Activated CD4-positive, alpha-beta T cell treated with anti-CD3 and anti-CD28 coated beads, Interleukin-2, amount 50 U/mL, for 16 hours (primary cell): ENCODE measurements around the gene USP8.
"Not testable (repeated sequence)": the region's sequence is repeated elsewhere in the genome, so short reads cannot be mapped to it uniquely, and the experiment has no call there.

Source experiments
- DNase-seq: peaks from one replicate; pipeline ENCODE4 v3.0.0-alpha.2; 2020

Gene USP8

DNA sequence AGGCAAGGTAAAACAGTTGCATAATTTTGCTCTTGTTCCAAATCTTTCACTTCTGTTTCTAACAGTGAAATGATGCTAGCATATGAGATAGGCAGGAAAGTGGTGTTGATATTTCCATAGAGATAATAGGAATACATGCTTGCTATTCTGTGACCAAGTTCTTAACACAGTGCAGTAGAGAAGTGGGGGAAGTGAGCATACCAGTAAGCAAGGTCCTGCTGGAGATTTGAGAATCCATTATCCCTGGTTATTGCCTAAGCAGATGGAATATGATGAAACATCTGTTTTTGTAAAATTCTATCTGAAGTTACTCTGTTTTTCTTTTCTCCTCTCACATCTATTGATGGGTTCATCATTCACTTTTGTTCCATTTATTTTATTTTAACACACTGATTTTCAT is 28.7 kb downstream of the USP8 start:
- DNase-seq, result no peak

GRCh38 chr15:50458348-50459112 is 34.3 kb downstream of the USP8 start:
- no peak for DNase-seq

DNA sequence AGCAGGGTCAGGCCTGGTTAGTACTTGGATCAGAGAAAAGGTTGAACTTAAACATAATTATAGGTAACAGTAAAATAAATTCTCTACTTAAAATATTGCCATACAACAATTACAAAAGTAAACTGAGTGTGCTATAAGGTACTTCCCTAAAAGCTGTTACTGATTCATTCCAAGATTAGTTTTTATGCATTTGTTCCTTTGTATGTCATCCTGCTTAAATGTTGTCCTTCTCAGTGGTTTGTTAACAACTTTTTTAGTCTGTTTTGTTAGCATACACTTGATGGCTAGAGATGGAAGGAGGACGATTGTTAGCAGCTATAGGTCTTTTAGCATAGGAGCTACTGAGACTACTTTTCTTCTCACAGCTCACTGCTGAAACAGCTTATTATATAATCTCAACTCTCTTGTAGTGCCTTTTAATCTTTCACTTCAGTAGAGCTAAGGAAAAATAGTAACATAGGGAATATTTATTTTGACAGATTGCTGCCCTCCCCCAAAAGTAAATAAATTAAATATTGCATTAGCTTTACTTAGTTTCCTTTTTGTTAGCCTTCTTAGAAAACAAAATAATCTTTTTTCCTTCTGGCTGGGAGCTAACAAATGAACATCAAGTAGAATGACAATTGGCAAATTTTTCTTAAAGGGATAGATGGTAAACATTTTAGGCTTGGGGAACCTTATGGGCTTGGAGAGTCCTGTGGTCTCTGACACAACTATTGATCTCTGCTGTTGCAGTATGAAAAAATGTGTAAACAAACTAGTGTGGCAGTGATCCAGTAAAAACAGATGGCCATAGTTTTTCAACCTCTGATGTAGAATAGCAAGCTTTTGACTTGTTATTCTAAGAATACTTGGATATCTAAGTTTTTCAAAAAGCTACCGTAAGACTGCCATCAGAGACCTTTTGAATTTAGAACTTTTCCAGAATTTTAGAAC is 39.5 kb downstream of the USP8 start:
- peak; percentile 45 for DNase-seq

DNA sequence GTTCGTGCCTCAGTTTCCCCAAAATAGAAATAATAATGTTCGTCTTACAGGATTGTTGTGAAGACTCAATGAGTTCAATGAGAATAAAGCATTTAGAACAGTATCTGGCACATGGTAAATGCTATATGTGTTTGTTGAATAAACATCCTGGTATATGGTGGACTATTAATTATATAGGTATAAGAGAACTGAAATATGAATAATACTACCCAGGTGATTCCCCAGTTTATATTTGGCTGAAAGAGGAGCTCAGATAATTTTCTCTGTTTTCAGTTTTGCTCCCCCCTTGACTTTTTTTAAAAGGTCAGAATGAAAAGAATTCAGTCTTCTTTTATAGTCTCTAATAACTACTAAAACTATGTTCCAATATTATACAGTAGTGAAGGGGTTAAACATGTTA is 46.9 kb downstream of the USP8 start:
- DNase-seq, result no peak

DNA sequence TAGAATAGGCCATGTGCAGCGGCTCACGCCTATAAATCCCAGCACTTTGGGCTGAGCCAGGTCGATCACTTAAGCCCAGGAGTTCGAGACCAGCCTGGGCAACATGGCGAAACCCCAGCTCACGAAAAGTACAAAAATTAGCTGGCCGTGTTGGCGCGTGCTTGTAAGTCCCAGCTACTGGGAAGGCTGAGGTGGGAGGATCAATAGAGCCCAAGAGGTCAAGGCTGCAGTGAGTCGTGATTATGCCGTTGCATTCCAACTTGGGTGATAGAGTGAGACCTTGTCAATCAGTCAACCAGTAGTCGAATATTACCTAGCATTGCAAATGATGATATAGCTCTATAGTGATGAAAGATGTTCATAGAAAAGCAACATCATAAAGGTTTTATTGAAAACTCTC is 51.9 kb downstream of the USP8 start:
- no peak for DNase-seq

DNA sequence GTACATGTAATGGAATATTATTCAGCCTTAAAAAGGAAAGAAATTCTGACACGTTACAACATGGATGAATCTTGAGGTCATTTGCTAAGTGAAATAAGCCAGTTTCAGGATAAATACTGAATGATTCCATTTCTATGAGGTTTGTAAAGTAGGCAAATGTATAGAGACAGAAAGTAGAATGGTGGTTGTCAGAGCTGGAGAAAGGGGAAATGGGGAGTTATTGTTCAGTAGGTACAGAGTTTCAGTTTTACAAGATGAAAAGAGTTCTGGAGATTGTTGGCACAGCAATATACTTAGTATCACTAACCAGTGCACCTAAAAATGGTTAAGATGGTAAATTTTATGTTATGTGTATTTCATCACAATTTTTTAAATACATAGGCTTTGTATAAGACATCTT is 60.6 kb downstream of the USP8 start:
- DNase-seq, result no peak

DNA sequence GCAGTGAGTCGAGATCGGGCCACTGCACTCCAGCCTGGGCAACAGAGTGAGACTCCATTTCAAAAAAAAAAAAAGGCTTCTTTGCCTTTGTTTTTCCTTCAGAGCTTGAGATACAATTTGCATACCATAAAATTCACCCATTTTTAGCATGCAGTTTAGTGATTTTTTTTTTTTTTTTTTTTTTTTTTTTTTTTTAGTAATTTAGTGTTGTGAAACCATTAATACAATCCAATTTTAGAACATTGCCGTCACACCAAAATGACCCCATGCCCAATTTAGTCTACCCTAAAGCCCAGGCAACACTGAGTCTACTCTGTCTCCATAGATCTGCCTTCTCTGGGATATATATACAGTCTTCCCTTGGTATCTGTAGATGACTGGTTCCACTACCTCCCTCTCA is 61.2 kb downstream of the USP8 start:
- DNase-seq, result no peak

GRCh38 chr15:50487287-50487686 is 63.1 kb downstream of the USP8 start:
- peak; percentile 30 for DNase-seq

DNA sequence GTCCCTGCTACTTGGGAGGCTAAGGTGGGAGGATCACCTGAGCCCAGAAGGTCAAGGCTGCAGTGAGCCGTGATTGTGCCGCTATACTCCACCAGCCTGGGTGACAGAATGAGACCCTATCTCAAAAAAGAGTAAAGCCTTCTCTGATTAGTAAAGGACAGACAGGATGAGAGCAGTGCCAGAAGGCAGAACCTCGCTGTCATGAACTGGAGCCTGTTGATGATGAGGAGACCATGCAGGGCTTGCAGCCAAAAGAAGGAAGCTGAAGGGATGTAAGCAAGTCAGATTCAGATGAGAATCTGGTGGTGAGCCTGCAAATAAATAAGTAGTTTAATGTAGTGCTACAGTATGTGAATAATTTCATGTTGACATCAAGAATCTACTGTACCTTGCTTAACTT is 69.4 kb downstream of the USP8 start:
- DNase-seq, result no peak

GRCh38 chr15:50494547-50494946 is 70.3 kb downstream of the USP8 start:
- not testable (repeated sequence) for DNase-seq

DNA sequence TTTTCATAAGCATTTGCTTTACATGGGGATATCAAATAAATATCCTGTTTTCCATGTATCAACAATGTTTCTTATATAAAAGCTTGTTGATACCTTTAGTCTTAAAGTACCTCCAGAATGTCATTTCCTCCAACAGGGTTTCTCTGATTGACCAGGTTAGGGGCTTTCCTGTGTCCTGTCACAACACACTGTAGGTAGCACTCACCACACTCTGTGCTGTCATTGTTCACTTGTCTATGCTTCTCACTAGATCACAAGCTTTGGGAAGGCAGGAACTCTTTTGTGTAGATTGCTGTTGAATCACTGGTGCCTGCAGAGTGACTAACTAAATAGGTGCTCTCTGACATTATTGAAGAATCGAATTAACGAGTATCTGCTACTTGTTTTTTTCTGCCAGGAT is 72.5 kb downstream of the USP8 start:
- no peak for DNase-seq

DNA sequence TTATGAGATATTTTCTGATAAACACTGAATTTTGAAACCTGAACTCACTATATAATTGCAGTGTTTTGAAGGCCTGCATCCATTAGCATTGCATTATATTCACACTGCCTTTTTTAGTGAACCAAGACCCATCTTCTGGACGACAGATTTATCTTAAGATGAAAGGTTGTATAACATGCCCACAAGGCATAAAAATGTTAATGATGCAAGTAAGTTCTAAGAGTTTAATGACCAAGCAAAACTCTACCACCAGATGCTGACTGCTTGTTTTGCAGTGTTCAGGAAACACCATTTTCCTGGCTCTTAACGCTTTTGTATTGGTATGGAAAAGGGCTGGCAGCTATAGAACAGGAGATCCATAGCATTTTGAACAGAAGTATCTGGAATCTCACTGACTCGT is 76.1 kb downstream of the USP8 start:
- DNase-seq, result no peak

- no peak for DNase-seq
These were observed 77.6 kb downstream of the USP8 start for GRCh38 chr15:50501815-50502214.

GRCh38 chr15:50503144-50503543 is 78.9 kb downstream of the USP8 start:
- no peak for DNase-seq

DNA sequence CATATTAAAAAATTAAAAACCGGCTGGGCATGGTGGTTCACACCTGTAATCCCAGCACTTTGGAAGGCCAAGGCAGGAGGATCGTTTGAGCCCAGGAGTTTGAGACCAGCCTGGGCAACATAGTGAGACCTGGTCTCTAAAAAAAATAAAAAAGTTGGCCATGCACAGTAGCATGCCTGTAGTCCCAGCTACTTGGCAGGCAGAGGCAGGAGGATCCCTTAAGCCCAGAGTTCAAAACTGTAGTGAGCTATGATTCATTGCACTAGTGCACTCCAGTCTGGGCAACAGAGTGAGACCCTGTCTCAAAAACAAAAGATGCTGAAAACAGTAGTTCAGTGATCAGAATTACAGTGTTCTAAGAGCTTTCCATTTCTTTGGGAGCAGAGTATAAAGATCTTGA is 81.5 kb downstream of the USP8 start:
- not testable (repeated sequence) for DNase-seq

DNA sequence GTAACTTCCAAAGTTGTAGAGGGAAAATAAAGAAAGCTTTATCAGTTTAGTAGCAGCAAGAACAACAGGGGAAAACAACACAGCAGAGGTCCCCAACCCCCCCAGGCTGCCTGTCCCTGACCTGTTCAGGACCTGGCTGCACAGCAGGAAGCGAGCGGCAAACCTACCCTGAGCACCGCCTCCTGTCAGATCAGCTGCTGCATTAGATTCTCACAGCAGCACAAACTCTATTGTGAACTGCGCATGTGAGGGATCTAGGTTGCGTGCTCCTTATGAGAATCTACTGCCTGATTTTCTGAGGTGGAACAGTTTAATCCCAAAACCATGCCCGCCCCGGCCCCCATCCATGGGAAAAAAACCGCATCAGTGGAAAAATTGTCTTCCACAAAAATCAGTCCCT is 81.9 kb downstream of the USP8 start:
- no peak for DNase-seq

- DNase-seq, result no peak
These were observed 88.8 kb downstream of the USP8 start for GRCh38 chr15:50513001-50513400.

DNA sequence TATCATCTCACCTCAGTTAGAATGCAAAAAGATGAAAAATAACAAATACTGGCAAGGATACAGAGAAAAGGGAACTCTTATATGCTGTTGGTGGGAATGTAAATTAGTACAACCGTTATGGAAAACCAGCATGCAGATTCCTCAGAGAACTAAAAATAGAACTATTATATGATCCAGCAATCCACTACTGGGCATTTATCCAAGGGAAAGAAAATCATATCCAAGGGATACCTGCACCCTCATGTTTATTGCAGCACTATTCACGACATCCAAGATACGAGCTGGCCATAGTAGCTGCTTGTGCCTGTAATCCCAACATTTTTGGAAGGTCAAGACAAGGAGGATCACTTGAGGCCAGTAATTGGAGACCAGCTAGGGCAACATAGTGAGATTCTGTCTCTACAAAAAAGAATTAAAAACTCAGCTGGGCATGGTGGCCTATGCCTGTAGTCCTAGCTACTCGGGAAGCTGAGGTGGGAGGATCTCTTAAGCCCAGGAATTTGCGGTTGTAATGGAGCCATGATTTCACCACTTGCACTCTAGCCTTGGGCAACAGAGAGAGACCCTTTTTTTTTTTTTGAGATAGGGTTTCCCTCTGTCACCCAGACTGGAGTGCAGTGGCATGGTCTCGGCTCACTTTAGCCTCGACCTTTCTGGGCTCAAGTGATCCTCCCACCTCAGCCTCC is 95.7 kb downstream of the USP8 start:
- DNase-seq, result no peak

DNA sequence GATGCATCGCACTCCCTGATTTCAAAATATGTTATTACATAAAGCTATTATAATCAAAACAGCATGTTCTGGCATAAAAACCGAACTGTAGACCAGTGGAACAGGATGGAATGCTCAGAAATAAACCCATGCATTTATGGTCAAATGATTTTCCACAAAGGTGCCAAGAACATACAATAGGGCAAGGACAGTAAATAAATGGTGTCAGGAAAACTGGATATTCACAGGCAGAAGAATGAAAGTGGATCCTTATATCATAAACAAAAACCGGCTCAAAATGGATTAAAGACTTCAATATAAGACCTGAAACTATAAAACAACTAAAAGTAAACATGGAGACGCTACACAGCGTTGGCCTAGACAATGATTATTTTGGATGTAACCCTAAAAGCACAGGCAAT is 99.6 kb downstream of the USP8 start:
- no peak for DNase-seq

DNA sequence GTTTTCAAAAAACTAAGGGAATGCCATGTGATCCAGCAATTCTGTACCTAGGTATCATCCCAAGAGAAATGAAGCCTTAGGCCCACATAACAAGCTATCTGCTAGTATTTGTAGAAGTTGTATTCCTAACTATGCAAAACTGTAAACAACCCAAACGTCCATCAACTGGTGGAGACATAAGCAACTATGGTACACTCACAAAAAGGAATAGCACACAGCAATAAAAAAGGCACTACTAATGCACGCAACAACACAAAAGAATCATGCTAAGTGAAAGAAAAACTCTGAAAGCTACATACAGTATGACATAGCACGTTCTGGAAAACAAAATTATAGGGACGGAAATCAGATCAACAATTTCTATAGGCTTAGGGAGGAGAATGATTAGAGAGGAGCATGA is 107.0 kb downstream of the USP8 start:
- no peak for DNase-seq

DNA sequence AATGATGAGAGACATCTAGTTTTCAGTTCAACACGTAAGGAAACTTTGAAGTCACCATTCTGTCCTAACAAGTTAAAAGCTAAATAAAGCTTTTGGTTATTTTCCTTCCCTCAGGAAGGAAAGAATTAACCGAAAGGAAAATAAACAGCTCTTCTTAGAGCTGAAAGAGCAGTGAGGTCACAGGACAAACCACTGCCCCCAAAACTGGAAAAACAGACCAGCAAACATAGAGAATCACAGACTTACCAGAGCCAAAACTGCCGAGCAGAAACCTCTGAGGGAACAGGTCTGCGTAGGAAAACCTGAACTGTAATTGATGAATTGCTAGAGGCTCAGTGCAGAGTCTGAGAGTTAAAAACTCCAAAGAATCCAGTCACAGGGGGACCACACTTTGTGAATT is 107.6 kb downstream of the USP8 start:
- DNase-seq, result no peak

DNA sequence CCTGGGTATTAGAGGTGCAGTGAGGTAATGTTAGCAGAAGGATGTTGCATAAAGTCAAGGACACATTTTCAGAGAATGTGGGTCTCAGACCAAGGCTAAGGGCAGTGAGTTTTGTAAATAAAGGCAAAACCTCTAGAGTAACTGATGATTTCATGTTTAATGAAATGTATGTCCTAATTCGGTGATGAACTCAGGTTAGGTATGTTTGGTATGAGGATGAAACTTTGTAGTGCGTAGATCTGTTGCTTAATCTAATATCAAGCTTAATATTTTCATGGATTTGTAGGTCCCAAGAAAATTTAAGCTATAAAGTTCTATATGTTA is 118.6 kb downstream of the USP8 start:
- DNase-seq, result no peak

GRCh38 chr15:50543556-50543955 is 119.4 kb downstream of the USP8 start:
- no peak for DNase-seq

DNA sequence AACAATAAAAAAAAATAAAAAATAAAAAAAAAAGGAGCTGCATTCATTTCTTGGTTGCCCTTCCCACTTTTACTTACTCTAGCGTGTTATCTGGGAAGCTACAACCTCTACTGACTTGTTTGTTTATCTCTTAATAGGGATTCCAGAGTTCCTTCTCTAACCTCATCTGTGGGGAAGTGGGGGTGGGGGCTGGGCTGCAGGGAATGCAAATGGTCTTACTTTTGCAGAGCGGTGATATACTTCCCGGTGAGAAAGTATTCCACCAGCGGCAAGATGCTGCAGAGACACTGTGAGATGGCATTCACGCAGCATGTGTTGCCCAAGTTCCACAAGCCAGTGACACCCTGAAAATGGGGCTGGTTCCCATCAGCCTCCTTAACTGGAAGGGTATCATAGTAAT is 120.2 kb downstream of the USP8 start:
- no peak for DNase-seq
